NCI-H2227 (cell line): ENCODE data around the gene LCE6A.

Experiments used
- DNase-seq: peaks from one replicate; lab custom pipeline; 2025; ENCODE audit not compliant: unreplicated experiment; lab: John Stamatoyannopoulos, UW

The LCE6A gene, protein sequence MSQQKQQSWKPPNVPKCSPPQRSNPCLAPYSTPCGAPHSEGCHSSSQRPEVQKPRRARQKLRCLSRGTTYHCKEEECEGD

DNA sequence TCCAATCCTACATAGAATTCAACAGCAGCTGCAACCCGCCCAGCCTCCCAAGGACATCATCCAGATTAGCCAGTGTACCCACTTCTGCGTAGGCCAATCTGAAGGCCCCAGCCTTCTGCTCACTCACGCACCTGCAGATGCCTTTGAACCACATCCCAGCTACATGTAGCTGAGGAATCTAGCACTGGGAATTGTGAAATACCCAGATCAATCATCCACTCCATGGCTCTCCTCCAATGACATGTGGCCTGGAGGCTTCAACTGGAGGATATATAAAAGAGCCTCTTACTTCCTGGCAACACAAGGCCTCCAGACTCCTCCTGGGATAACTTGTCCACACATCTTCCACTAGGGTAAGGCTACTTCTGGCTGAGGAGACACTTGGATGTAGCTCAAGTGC is at the start of gene LCE6A:
Gene LCE6A, plus strand, starts transcription at position 301 of the 400 bp plus-strand sequence. CDS start 665 bp downstream, outside the sequence.
- no peak for DNase-seq

DNA sequence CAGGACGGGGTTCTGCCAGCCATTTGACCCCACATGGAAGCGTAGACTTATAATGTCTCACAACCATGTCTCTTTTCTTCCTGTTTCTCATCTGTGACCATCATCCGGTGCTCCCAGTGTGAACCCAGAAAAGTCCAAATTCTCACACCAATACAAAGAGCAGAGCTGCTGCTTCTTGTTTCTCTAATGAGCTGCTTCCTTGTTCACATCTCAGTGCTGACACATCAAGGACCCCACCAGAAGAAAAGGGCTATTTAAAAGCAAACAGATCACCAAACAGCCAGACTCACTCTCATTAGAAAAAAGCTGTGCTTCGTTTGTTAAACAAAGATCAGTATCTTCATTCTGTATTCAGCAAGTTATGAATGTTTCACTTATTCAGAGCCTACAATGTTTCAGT is 47.0 kb upstream of the LCE6A start:
- DNase-seq, result no peak

DNA sequence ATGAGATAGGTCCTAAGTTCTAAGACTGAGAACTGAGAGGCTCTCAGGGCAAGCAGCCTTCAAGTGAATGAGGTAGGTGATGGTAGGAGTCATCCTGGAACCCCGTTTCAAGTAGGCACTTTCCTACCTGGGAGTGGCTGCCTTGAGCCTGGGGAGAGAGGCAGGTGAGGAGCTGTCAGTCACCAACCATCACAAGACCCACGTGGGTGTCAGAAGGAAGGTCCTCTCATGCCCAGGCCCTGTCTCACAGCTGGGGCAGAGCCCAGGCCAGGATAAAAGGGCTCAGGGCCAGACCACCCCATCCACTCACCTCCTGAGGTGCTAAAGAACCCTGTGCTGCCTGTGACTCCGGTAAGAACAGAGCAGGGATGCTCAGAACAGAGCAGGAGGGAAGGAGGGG is 46.2 kb upstream of the LCE6A start, which contains the start of gene LCE1D:
Gene LCE1D, plus strand, starts transcription at position 301 of the 400 bp plus-strand sequence. CDS start 1,074 bp downstream, outside the sequence.
- no peak for DNase-seq

DNA sequence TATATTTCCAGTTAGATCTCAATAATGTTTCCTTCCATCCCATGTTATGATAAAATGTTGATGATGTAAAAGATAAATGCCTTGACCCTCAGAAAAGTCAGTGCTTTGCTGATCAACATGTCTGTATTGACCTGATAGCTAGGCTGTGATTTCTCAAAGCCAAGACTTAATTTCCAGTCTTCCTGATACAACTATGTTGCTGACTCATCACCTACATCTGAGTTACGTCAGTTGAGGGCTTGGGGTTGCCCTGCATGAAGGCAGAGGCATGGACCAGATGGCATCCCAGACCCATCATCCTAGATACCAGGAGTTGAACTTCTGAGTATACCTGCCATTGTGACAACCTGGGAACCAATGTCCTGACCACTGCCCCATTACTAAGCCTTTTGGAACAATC is 41.3 kb upstream of the LCE6A start:
- DNase-seq, result no peak

DNA sequence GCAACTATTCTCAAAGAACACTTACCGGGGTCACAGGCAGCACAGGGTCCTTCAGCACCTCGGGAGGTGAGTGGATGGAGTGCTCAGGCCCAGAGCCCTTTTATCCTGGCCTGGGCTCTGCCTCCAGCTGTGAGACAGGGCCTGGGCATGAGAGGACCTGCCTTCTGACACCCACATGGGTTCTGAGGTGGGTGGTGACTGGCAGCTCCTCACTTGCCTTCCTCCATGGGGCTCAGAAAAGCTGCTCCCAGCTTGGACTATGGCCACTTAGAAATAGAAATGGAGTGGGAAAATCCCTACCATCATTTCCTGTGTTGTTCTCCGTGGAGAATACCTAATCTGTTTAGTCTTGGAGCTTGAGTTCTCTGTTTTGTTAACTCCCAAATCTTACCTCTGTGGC is 36.1 kb upstream of the LCE6A start, which contains the start of gene LCE1C:
Gene LCE1C, minus strand, starts transcription at position 76 of the 400 bp plus-strand sequence. CDS start 1,173 bp downstream, outside the sequence.
- no peak for DNase-seq

DNA sequence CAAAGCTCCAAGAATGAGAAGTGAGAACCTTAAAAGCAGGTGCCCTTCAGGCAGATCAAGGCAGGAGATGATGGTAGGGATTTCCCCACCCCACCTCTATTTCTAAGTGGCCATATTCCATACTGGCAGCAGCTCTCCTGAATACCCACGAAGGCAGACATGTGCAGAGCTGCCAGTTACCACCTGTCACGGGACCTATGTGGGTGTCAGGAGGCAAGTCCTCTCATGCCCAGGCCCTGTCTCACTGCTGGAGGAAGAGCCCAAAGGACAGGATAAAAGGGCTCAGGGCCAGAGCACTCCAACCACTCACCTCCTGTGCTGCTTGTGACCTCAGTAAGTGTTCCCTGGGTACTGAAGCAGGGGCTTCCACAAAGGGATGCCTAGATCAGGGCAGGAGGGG is 31.6 kb upstream of the LCE6A start:
- DNase-seq, result no peak

DNA sequence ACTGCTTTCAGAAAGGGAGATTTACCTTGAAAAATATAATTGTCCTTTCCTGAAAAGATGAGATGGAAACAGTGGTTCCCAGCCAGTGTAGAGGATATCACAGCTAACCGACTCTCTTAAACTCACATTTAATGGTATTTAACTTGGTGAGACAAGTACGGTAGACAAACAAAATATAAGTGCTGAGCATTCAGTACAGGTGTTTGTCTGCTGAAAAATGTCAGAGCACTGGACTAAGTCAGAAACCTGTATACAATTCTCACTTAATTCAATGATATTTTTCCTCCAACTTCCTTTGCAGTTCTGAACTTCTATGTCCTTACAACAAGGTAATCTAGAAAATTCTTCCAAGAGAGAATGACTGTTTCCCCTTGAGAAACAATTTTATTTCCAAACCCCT is 31.0 kb upstream of the LCE6A start, which contains the start of gene LCE1B:
Gene LCE1B, plus strand, starts transcription at position 301 of the 400 bp plus-strand sequence. CDS start 476 bp downstream, outside the sequence.
- DNase-seq, result no peak

DNA sequence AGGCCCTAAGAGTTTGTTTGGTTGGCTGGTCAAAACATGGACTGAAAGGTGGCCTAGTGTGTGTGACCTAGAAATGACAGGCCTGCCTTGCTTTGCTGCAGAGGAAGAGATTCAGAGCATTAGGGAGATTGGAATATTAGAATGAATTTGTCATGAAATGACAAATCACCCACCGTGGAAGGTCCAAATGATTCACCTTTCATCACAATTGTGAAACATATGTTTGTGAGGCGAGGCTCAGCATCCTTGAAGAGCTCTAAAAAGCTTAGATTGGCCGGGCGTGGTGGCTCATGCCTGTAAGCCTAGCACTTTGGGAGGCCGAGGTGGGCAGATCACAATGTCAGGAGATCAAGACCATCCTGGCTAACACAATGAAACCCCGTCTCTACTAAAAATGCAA is 25.3 kb upstream of the LCE6A start:
- DNase-seq, result no peak

DNA sequence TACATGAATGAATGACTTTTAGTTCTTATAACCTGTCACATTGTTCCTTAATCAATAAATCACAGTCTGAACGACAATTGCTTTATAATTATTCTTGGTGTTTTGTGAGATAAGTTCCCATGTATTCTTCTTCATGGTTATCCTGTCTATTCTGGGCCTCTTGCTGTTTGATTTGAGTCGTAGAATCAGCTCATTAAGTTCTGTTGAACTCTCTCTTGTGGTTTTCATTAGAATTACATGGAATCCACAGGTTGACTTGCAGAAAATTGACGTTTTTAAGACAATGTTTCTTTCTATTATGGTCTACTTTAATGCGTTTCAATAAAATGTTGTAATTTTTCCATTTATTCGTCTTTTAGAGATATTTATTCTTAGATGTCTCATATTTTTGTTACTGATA is 19.4 kb upstream of the LCE6A start:
- no peak for DNase-seq

DNA sequence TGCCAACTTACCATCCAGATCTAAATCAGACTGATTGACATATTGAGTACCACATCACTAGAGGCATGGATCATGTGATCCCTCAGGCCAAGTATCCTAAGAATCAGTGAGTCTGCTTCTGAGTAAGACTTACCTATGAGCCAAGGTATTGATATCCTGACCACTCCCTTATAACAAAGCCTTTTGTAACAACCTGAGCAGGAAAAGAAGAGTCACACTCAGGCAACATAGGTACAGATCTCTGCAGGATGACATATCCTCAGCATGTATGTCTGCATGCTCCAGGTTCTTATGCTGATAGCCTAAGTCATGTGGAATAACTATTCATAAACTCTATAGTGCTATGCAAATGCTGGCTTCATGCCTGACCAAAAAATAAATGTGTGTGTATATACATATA is 17.7 kb upstream of the LCE6A start:
- no peak for DNase-seq

DNA sequence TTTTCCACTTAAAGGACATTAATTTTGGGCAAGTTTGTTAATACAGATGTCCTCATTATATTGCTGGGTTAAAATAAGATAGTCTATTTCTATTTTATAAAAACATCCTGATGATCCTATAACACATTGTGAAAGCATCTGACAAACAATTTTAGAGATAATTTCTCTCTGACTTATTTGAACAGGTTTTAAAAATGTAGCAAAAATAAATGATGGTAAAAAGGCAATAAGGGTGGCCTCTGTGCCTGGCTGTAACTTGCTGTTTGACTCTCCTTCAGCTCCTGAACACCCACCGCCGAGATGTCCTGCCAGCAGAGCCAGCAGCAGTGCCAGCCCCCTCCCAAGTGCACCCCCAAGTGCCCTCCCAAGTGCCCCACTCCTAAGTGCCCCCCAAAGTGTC is 15.5 kb upstream of the LCE6A start, which contains the start of gene LCE1A:
Gene LCE1A, plus strand, starts transcription at position 301 of the 400 bp plus-strand sequence. Its CDS starts 0 bp downstream, at position 301.
- no peak for DNase-seq

DNA sequence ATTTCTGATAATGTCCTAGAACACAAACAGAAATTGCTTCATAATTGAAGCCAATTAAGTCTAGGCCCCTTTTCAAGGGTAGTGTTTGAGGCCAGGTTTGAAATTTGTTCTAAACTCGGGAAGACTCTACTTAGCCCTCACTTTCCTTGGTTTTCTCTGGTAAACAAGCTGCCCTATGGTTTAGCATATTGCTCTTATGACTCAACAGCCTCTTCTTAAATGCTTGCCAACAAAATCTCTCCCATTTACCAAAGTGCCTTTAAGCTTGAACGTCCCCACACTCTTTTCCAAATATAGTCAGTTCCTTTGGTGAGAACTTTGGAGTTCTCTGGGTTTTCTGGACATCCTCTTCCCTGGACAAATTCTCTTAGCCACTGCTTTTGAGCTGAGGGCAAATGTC is 5.8 kb upstream of the LCE6A start:
- no peak for DNase-seq

DNA sequence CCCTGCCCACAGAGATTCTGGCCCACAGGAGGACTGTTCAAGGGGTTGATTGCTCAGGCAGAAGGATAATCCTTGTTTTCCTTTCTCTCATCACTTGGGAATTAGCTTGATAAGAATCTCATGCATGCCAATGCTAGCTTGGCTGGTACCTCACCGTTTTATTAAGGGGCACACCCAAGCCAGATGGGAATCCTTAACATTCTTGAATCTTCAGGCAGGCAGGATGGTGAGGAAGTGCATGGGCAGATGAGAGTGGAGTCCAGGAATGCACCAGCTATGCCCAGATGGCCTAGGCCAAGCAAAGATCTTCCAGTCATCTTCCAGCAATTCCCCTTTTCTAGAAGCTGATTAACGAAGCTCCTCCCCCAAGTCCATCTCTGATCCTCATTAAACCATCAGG is 13.0 kb downstream of the LCE6A start:
- DNase-seq, result no peak

DNA sequence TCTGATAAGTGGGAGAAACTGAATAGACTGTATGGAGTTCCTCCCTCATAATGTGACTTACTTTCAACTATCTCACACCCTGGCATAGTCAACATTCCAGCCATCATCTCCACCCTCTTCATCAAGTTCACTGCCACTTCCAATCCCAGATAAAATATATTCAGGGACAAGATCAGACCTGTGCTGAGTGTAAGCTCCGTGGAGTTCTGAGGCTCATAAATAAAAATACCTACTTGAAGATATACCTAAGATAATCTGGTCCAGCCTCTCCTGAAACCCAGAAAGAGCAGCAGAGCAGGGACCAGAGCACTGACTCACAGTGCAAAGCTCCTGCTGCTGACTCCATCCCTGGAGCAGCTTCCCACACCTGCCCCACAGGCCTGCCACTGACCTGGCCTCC is 15.4 kb downstream of the LCE6A start:
- DNase-seq, result no peak

DNA sequence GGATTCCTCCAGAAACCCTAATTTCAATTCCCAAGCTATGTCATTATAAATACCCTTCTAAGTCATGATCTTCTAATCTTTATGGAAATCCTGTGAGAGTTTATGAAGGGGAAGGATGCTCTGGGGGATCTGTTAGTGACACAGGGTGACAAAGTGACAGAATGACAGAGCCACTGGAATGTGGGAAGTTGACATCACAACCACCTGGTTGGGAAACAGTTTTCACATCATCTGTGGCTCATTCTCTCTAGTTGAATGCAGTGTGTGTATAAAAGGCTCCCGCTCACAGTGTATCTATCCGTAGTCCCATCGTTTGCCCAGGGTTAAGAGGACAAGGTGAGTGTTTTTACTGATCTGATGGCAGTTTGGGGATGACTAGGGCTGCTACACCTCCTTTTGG is 17.0 kb downstream of the LCE6A start, which contains the start of gene LCE7A:
Gene LCE7A, plus strand, starts transcription at position 301 of the 400 bp plus-strand sequence. CDS start 702 bp downstream, outside the sequence.
- no peak for DNase-seq

DNA sequence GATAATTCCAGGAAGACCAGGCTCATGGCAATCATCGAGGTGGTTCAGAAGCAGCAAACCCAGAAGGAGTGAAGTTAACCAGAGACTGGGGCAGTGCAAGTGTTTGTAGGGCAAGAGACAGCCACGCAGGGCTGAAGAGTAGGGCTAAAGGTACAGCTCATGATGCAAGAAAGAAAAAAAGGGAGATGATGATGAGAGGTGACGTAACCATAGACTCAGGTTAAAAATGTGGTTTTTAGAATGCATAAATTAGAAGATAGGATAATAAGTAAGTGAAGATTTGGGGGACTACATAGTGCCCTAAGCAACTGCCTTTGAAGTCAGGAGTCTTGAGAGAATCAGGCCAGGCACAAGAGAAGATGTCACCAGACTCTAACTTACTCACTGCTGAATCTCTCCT is 17.5 kb downstream of the LCE6A start:
- no peak for DNase-seq

DNA sequence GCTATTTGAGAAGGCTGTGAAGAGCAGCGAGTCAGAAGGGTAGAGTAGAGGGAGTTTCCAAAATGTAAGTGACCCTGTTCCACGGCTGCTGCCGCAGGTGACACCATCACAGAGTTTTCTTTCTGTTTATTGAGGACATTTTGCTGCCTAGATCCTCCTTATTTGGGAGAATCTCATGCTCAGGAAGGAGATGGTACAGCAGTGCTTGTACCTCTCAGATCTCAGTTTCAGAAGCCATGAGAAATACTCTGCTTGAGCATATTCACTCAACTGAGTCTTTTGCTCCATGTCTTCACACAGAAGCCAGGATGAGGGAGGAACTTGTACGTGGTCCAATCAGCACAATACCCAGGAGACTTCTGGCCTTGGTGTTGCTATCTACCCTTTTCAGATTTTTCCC is 18.7 kb downstream of the LCE6A start:
- DNase-seq, result no peak

DNA sequence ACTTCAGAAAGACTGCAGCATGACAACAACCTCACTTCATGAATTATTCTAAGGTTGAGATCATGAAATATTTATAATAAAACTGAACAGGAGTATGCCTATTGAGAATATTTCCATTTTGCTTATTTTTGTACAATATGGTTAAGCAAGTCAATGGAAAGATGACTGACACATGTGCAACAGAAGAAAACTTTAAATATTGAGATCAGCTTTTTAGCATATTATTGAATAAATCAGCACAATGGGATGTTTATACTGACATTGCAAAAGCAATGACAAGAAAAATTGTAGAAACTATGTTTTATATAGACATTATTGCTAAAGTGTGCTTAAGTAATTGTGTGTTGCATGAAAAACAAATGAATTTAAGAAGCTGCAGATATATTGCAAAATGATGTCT is 21.8 kb downstream of the LCE6A start:
- DNase-seq, result no peak

DNA sequence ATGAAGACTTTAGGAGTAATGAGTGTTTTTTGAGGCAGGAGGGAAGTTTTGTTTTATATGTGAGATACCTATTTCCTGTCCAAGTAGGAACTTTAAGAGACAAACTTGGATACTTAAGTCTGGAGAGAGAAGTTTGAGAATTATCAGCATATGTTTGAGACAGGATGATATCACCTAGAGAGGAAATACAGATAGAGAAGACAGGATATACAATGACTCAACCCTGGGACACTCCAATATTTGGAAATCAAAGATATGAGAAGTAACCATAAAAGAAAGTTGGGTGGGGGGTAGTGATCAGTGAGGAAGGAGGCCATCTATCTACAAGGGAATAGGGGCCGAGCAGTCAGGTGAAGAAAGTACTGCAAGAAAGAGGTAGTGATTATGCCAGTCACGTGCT is 23.7 kb downstream of the LCE6A start:
- DNase-seq, result no peak

DNA sequence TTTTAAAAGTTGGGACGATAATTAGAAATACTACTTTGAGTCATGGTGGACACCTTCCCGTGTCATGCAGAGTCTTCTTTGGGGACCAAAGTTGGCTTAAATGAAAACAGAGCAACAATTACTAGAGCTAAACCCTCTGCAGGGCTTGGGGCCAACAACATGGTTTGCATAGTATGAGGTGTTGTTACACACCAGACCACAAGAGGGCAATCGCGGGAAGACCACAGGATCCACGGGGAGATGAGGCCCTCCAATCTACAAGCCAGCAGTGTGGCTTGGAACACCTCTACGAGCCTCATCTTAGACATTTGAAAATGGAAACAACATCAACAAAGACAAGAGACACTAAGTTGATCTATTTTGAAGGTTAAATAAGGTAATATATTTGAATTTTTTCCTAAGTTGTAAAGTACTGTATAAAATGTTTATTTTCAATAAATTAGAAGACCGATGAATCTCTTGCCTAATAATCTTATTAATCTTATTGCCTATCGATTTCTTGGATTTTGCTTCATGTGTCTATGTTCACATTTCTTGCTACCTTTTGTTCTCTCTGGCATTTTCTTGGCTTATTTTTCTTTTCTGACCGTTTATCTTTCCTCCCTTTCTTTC is 27.3 kb downstream of the LCE6A start:
- DNase-seq, result peak; percentile 4

DNA sequence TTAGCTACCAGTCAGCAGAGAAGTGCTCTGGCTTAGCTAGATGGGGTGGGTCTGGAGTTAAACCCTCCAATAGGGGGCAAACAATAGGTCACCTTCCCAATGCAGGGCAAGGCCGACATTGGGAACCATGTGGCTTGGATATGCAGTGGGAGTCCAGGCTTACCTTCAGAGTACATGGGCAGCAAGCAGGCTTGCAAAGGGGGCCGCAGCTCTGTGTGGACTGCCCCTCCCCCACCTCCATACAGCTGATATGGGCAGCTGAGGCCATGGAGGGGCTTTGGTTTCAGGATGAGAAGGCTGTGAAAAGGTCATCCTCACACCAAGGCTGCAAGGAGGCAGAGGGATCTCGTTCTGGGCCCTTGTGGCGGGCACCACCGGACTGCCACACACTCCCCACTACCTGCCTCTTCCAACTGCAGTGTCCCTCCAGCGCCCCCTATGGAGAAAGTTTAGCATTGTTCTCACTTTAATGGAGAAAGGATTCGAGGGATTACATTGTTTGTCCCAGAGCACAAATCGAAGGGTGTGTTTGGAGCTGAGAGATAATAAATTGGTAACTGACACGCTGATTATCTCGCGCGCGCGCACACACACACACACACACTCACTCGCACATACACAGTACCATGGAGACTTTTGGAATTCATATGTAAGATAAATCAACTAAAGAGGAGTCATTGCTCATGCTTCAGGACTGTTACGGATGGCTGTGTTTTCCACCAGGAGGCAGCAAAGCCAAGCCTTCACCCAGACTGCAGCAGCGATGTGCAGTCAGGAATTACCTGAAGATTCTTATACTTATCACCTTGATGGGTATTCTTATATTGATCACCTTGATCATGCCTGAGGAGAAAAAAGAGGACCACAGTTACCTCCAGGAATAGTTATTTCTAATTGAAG is 28.4 kb downstream of the LCE6A start:
- no peak for DNase-seq

DNA sequence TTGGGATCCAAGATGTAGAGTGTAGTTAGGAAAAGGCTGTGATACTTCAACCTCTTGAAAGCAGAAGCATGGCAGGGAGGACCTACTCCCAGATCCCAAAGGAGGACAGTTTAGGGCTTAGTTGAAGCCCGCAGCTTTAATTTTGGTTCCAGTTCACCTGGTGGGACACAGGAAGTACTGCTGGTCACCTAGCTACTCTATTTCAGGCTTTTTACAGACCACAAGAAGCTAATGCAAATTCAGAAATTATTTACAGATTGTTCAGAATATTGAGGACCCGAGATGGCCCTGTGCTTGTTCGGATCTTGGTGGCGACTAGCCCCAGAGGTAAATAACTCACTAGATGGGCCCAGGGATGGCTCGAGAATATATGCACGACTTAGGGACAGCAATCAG is 29.1 kb downstream of the LCE6A start:
- DNase-seq, result no peak
